Stimulated activated CD4-positive, alpha-beta T cell treated with anti-CD3 and anti-CD28 coated beads, TNF-alpha, amount 100 ng/mL, for 4 hours (primary cell): ENCODE data around the gene PDE8A.
"Not testable (repeated sequence)": the region's sequence is repeated elsewhere in the genome, so short reads cannot be mapped to it uniquely, and the experiment has no call there.

Source experiments
- DNase-seq, 3 experiments: peaks; one replicate each; pipeline ENCODE4 v3.0.0-alpha.2; 2020; ENCODE audit warnings: low read depth in 3 of 3

Gene PDE8A

GRCh38 chr15:84990507-84990906 lies 8.9 kb downstream of the PDE8A start:
- DNase-seq: no peak

DNA sequence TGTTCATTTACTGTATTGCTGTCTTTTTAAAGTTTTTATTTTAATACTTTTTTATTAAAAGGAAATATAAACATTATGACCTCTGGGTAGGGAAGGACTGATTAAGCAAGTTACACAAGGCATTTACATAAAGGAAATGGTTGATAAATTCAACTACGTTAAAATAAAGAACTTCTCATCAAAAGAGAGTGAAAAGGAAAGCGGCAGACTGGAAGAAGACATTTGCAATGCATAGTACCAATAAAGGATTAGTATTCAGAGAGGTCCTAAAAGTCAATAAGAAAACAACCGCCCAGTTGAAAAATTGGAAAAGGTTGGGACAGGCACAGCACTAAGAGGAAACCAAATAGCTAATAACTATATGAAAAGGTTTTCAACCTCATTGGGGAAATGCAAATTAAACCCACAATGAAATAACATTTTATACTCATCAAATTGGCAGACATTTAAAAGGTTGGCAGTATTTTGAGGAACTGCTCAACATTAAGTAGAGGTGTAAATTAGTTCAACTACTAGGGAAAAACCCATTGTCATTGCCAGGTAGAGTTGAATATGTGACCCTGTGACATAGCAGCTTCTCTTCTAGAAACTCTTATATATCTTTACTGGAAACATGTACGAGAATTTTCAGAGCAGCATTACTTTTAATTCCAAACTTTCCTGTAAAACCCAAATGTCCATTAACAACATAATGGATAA lies 9.5 kb downstream of the PDE8A start:
- no peak for DNase-seq

GRCh38 chr15:84992157-84992944 lies 10.7 kb downstream of the PDE8A start:
- peak in 2 of 3 experiments; percentile 26 to 32 for DNase-seq

DNA sequence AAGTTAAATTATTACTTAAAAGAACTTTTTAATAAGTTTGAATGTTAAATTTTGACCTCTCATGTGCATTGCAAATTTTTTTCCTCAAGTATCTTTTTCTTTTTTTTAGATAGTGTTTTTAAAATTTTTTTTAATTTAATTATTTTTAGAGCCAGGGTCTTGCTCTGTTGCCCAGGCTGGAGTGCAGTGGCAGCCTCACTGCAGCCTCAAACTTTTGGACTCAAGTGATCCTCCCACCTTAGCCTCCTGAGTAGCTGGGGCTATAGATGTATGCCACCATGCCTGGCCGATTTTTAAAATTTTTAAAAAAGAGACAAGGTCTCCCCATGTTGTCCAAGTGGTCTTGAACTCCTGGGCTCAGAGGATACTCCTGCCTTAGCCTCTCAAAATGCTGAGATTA lies 14.4 kb downstream of the PDE8A start:
- no peak for DNase-seq

DNA sequence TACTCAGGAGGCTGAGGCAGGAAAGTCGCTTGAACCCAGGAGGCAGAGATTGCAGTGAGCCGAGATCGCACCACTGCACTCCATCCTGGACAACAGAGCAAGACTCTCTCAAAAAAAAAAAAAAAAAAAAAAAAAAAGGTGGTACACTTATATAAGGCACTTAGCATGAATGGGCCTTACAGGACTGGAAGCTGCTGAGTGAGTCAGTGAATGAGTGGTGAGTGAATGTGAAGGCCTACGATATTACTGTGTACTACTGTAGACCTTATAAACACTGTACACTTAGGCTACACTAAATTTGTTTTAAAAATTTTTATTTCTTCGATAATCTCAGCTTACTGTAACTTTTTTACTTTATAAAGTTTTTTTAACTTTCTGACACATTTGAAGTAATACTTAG lies 15.1 kb downstream of the PDE8A start:
- DNase-seq: not testable (repeated sequence)

DNA sequence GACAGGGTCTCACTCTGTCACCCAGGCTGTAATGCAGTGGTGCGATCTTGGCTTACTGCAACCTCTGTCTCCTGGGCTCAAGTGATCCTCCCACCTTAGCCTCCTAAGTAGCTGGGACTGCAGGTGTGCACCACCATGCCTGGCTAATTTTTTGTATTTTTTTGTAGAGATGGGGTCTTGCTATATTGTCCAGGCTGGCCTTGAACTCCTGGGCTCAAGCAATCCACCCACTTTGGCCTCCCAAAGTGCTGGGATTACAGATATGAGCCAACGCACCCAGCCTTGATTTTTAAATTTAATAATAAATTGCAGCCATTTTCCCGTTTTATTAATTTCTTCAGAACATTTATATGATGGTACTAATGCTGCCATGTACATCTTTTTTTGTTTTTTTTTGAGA lies 15.6 kb downstream of the PDE8A start:
- DNase-seq: not testable (repeated sequence)

DNA sequence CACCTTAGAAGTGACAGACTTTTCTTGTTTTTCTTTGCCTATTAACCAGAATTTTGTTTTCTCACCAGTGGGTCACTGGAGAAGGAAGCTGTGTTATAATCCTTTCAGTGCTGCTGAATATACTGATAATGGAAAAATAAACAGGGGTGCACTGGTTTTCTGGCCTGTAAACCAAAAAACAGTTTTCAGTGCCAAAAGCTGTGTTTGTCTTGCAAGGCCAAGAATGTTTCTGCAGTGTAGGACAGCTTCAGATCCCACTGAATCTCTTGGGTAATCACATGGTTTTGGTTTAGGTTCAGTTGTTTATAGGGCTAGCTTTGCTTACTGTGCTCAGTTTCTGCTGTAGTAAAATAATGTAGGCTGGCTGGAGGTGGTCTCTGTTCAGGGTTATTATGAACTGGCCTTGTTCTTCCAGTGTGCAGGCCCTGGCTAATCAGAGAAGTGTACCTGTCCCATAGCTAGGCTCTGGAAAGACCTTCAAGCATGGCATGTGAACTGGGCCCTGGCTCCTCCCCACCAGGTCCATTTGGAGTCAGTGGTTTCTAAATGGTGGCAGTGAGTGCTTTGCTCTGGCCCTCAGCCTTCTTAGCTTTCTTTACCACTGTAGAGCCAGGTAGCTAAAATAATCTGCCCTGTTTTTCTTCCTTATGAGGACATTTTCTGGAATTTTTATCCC lies 18.7 kb downstream of the PDE8A start:
- no peak for DNase-seq

- no peak for DNase-seq
These were observed 19.3 kb downstream of the PDE8A start for GRCh38 chr15:85000937-85001336.

GRCh38 chr15:85002517-85002916 lies 20.9 kb downstream of the PDE8A start:
- no peak for DNase-seq

- DNase-seq: no peak
These were observed 22.1 kb downstream of the PDE8A start for GRCh38 chr15:85003593-85004312.

DNA sequence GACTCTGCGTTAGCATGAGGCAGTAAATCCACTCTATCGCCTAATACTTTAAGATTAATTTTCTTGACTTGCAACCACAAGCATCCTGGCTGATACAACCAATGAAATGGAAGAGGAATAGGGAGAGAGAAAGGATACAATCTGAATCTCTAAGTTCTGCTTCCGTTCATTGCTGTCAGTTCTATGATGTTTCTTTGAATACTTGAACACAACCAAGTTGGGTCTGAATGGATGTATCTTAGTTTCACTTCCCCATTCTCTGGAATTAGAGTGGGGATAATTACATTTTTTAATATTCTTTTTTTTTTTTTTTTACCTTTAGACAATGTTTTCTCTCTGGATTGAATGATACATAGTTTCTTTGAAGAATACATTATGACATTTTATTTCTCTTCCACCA lies 22.9 kb downstream of the PDE8A start:
- no peak for DNase-seq

GRCh38 chr15:85005319-85005718 lies 23.7 kb downstream of the PDE8A start:
- DNase-seq: no peak

- DNase-seq: no peak
These were observed 24.1 kb downstream of the PDE8A start for GRCh38 chr15:85005746-85006145.

DNA sequence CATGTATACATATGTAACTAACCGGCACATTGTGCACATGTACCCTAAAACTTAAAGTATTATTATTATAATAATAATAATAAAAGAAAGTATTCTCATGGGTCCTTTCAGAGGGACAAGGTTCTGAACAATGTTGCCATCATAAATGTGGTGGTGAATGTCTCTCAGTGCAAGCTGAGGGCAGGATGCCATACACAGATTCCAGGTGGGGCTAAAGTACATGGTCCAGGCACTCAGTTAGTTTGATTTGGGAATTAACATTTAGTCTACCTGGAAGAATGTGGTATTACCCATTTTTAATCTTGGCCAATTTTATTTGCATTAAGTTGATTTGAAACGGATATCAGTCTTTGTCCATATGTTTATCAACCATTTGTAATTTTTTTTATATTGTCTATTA lies 24.5 kb downstream of the PDE8A start:
- DNase-seq: no peak

- DNase-seq: no peak
These were observed 25.0 kb downstream of the PDE8A start for GRCh38 chr15:85006655-85007054.

DNA sequence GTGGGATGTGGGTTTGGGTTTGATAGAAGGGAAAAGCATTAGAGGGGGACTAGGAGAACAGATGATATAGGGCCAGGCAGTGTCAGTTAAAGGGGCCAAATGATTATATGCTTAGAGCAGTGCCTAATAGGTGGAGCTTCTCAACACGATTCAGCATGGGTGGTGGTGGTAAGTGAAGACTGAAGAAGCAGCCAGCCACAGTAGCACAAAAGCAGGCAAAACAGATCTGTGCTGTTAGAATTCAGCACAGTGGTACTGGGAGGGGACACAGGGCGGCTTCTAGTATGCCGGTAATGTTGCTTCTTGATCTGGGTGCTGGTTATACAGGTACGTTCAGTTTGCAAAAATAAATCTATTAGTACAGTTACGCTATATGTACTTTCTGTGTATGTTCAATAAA lies 25.5 kb downstream of the PDE8A start:
- DNase-seq: no peak

- DNase-seq: no peak
These were observed 26.2 kb downstream of the PDE8A start for GRCh38 chr15:85007741-85008397.

GRCh38 chr15:85008474-85009260 lies 27.0 kb downstream of the PDE8A start:
- DNase-seq: no peak

DNA sequence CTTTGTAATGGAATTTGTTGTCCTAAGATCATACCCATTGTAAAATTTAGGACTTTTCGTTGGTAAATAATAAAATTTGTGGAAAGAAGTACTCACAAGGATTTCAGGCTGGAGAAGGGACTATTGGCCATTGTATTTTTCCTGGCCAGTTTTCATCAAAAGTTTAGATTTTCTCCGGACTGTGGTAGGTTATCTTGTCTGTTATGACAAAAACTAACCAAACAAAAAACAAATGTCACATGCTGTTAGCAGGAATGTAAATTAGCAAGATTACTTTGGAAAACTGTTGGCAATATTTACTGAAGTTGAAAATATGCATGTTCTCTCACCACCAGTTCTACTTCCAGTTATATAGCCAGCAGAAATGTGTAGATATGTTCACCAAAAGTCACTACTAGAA lies 27.8 kb downstream of the PDE8A start:
- DNase-seq: no peak

DNA sequence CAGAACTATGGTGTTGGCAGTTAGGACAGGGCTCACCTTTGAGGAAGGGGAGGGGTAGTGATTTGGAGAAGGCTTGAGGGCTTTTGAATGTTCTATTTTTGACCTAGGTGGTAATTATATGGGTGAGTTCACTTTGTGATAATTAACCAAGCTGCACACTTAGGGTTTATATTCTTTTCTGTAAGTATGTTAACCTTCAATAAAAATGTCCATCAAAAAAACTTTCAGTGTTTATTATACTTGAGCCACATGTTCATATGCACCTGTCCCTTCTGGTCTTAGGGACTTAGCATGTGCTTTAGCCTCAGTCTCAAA lies 28.4 kb downstream of the PDE8A start:
- DNase-seq: no peak
